Fibroblast of lung (primary cell): ENCODE data around the gene LTF.

Source experiments
- EZH2 ChIP-seq: IDR thresholded peaks from 2 replicates; pipeline ENCODE4 v1.5.1; 2012; ENCODE audit warnings: low read length, control low read depth, mild to moderate bottlenecking; ENCODE audit errors: missing control alignments
- TF ChIP-seq, protein P1 (sequence below), 2 donors: IDR thresholded peaks in 1 of 2; conservative IDR thresholded peaks in 1 of 2; 1 replicate in 1 of 2; 2 replicates in 1 of 2; pipeline ENCODE4 v1.5.1; 2011 to 2012; ENCODE audit warnings: low read length in 2 of 2, control low read depth in 1 of 2, inconsistent platforms in 1 of 2, low read depth in 1 of 2, mild to moderate bottlenecking in 1 of 2

DNA sequence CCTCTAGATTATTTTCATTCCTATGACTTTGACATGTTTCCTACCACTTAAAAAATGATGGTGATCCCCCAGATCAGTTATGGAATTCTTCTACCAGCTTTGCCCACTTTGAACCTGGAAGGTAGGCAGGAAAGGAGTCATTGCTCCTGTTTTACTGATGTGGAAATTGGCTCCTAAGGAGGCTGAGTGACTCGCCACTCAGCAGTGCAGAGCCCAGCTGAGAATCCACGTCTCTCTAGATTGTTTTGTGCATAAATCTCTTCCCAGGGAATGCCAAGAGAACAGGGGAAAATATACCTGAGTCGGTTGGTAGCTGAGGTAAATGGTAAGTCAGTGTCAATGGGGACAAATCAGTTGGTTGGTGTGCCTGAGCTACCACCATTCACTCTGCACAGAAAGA lies 4.7 kb downstream of the LTF start:
- TF ChIP-seq, protein P1, sequence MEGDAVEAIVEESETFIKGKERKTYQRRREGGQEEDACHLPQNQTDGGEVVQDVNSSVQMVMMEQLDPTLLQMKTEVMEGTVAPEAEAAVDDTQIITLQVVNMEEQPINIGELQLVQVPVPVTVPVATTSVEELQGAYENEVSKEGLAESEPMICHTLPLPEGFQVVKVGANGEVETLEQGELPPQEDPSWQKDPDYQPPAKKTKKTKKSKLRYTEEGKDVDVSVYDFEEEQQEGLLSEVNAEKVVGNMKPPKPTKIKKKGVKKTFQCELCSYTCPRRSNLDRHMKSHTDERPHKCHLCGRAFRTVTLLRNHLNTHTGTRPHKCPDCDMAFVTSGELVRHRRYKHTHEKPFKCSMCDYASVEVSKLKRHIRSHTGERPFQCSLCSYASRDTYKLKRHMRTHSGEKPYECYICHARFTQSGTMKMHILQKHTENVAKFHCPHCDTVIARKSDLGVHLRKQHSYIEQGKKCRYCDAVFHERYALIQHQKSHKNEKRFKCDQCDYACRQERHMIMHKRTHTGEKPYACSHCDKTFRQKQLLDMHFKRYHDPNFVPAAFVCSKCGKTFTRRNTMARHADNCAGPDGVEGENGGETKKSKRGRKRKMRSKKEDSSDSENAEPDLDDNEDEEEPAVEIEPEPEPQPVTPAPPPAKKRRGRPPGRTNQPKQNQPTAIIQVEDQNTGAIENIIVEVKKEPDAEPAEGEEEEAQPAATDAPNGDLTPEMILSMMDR (conservative IDR thresholded peaks at IDR 0.05 in 1 of 2, IDR thresholded peaks at IDR 0.05 in 1 of 2; ENCODE audit: low read depth in 1 of 2, low read length in 2 of 2), result no peak
- no peak for TF ChIP-seq EZH2
